HG03442 (cell line): ENCODE results near the gene HMGN3.

ENCODE experiments used
- ATAC-seq: cut with Tn5 transposase; IDR thresholded peaks from one replicate; pipeline ENCODE4 v1.9.1; 2021; ENCODE audit warnings: mild to moderate bottlenecking, moderate library complexity; ENCODE audit not compliant: unreplicated experiment

HMGN3 gene

DNA sequence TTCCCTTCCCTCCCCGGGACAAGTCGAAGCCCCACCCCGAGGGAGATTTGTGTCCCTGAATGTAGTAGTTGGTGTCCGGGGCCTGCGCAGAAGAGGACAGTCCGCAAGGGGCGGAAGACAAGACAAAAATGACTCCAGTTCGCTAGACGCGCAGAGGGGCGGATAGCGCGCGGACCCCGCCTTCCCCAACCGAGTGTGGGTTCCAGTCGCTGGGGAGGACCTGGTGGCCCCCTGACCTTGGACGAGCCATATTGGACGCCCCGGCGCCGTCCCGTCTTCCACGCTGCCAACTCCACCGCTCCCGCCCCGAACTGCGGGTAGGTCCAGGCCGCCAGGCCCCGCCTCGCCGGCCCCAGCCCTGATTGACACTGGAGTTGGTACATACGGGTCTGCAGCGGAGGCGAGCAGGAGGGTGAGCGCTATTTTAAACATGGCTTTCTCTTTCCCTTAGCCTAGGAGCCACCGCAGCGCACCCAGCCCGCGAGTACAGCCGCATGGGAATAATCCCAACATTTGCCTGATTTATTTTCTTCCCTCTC, 802 bp downstream of the HMGN3 start:
- ATAC-seq: peak; percentile 69

- ATAC-seq: no peak
These were observed 1.6 kb downstream of the HMGN3 start for GRCh38 chr6:79232696-79233462.

- no peak for ATAC-seq
These were observed 2.8 kb downstream of the HMGN3 start for GRCh38 chr6:79231666-79232065.

DNA sequence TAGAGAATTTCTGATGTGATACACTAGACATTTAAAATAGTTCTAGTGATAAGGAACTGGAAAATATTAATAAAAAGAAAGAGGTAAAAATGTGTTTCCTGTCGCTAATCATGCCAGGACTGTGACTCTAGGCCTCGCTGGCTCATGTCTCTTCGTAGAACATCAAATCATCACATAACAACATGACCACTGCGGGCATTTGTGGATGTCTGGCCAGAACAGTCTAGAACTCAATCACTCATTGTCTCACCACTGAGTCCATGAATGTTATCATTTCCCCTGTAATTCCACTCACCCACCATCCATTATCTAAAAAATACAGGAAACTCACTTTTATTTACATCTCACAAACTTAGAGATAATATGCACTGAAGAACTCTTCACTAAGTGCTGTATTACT, 3.4 kb downstream of the HMGN3 start:
- ATAC-seq: no peak

DNA sequence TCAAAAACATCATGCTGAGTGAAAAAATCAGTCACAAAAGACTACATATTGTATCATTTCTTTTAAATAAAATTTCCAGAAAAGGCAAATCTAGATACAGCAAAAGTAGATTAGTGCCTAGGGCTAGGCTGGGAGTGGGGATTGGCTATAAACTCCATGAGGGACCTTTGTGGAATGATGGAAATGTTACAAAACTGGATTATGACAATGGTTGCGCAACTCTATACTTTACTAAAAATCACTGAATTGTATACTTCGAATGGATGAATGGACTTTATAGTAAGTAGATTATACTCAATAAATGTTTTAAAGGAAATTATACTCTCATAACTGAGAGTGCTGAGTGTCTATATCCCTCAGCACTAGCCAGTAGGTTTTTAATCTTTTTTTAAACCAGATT, 4.3 kb downstream of the HMGN3 start:
- no peak for ATAC-seq

- ATAC-seq: no peak
These were observed 7.0 kb downstream of the HMGN3 start for GRCh38 chr6:79227445-79227844.

DNA sequence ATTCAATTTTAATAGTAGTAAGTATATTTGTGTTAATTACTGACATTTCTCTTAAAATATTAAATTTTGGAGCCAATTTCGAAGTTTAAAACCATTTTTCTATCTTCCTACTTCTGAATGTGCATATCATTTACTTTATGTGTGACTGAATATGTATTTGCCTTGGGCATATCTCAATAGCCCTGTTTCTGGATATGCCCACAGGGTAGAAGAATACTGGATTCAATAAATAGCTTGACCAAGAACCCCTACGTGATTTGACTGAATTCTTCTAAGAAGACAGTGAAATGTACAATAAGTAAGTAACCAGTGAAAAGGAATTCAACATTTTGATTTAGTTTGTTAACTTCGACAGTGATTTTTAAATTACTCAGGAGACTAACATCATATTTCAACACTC, 7.8 kb downstream of the HMGN3 start:
- no peak for ATAC-seq

DNA sequence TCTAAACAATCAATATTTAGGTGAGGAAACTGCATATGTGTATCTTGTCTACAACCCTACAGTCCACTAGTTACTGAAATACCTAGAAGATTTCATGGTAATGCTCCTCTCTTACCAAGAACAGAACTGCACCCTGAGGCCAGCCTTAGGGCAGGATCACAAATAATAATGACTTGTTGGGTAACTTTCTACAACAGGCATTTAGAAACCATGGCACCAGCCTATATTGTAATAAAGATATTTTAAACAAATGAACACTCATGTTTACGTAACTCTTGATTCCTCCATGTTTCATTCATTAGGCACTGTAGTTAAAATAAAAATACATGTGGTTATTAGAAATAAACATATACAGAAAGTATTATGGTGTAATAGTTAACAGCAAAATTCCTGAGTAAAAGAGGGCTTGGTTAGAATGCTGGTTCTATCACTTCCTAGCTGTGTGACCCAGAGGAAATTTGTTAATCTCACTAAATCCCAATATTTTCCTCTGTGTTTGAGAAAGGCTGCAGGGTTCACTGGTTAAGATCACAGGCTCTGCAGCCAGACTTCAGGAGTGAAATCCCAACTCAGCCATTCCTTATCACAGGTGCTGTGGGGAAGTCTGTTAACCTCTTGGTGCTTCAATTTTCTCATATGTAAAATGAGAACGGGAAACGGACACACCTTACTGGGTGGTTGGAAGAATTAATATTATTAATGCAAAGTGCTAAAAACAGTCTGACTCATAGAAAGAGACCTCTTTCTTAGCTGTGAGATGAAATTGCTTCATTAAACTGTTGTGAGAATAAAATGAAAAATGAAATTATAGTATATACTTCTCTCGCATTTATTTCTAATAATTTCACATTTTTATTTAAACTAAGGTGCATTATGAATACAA, 8.5 kb downstream of the HMGN3 start:
- ATAC-seq: no peak

DNA sequence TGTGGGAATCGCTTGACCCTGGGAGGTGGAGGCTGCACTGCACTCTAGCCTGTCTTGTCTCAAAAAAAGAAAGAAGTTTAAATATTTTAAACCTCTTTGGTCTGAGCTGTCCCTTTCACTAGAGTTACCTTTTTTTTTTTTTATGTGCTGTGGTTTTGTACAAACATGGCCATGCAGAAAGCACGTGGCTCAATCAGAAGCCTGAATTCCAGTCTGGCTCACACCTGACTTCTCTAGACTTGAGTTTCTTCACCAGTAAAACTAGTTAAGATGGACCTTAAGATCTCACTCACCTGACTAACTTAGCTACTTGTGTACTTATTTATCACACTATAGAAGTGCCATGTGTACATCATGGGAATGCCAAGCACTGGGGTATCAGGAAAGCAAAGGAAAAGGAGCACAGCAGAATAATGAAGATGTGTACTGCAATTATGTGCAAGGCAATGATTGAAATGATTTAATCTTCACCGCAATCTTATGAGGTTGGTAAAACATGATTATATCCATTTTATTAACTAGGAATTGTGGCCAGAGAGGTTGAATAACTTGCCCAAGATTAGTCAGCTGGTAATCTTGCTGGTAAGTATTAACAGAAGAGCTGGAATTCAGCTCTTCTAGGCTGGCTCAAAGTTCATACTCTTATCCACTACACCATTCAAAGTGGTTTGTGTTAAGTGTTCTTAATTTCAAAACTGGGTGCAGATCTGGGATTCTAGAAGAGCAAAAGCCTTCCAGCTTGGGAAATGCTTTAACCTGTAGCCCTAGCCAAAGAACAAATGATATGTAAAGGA, 10.7 kb downstream of the HMGN3 start:
- ATAC-seq: no peak

DNA sequence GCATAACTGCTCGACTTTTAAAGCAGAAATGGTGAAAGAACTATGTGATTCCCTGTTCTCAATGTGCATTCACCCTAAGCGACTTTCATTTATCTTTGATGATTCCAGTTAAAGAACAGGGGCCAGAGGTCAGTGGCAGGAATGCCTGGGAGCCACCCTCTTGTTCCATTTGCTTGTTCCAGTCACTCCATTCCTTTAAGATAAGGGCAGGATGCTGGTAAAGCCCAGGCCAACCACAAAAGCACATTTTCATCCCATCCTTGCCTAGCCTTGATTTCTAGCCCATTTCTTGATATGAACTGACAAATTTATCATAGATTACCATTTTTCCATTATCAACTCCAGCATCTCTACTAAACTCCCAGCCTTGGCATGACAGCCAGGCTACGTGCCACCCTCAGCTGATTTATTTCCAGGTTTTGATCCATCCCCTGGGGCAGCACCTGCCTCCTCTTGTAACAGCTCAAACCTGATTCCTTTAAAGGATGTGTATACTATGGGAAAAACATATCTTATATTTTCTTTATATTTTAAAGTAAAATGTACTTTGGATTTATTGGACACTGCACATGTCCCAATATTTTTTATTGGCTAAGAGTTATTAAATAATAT, 19.2 kb downstream of the HMGN3 start:
- ATAC-seq: no peak

DNA sequence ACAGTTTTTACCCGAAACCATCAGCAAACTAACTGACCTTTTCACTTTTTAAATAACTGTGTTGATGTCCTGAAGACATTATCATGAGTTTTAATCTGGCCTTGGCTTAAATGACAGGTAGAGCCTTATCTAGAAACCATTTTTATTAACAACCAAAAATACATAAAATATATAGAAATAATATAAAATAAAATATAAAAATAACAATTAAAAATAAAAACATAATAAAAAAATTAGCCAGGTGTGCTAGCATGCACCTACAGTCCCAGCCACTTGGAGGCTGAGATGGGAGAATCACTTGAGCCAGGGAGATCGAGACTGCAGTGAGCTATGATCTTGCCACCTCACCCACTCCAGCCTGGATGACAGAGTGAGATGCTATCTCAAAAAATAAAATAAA, 21.6 kb downstream of the HMGN3 start:
- no peak for ATAC-seq

- ATAC-seq: no peak
These were observed 25.7 kb downstream of the HMGN3 start for GRCh38 chr6:79208816-79209215.

GRCh38 chr6:79203753-79204253, 30.7 kb downstream of the HMGN3 start:
- no peak for ATAC-seq

DNA sequence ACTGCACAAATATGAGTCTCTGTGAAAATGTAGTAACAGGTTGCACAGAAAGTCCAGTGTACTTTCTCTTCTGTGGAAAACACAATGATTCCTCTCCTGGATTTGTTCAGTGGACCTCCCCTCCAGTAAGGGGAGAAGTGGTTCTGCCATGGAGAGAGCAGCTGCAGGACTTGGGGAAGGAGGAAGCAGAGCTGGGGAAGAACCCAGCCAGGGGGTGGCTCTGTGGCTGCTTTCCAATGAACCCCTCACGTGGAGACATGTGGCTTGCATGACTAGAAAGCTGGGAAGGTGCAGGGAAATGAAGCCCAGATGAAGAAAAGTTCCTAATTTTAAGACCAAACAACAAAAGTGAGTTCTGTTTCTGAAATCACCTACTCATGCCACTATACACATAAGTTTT, 31.9 kb downstream of the HMGN3 start:
- ATAC-seq: no peak

DNA sequence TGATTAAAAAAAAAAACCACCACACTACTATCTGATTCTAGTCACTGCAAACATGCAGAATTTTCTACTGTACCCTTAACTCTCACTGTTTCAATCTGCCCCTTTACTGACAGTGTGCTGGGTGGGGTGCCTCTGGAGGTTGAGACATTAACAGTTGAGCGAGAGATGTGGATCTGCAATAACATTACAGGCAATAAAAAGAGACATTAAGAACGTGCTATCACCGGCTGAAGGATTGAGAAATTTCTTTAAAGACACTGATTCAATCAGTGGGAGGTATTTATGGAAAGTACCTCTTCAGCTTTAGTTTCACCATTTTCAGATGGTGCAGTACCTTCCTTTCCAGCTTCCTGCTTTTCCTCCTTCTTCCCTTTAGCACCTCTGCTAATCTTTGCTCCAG, 32.5 kb downstream of the HMGN3 start:
- no peak for ATAC-seq

DNA sequence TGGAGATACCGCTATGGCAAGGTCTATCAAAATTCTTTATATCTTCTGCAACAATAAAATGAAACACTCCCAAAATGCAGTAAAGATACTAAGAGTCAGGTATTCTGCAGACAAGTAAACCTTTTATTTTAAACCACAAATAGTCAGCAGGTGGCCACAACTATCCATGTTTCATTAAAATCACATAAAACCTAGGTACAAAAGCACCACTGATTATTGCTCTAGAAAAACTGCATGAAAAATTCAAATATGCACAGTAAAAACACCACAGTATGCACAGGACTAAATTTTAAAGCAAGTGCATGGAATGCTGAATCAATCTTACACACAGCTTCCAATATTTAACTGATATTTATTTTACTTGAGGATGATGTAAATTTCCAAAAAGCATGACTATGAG, 33.3 kb downstream of the HMGN3 start:
- no peak for ATAC-seq

GRCh38 chr6:79196912-79197311, 37.6 kb downstream of the HMGN3 start:
- no peak for ATAC-seq

- ATAC-seq: no peak
These were observed 40.5 kb downstream of the HMGN3 start for GRCh38 chr6:79193971-79194370.

GRCh38 chr6:79189760-79190350, 44.6 kb downstream of the HMGN3 start:
- ATAC-seq: no peak

- ATAC-seq: no peak
These were observed 45.5 kb downstream of the HMGN3 start for GRCh38 chr6:79188885-79189480.
